Activated gamma-delta T cell (primary cell): ENCODE measurements around the gene FAM72C.
"Not testable (repeated sequence)": the region's sequence is repeated elsewhere in the genome, so short reads cannot be mapped to it uniquely, and the experiment has no call there.

Experiments
- DNase-seq: peaks from one replicate; lab custom pipeline; 2025; lab: John Stamatoyannopoulos, UW

The FAM72C gene

GRCh38 chr1:143984721-143985473 is 13.1 kb upstream of the FAM72C start:
- DNase-seq: not testable (repeated sequence)

- not testable (repeated sequence) for DNase-seq
Observed at GRCh38 chr1:143974416-143974815, 2.6 kb upstream of the FAM72C start.

- not testable (repeated sequence) for DNase-seq
Observed at GRCh38 chr1:143973876-143974414, 2.2 kb upstream of the FAM72C start.

GRCh38 chr1:143972753-143973326 is 1.1 kb upstream of the FAM72C start:
- DNase-seq: not testable (repeated sequence)

GRCh38 chr1:143965860-143966259 is 5.9 kb downstream of the FAM72C start:
- DNase-seq: not testable (repeated sequence)

- not testable (repeated sequence) for DNase-seq
Observed at GRCh38 chr1:143964294-143964693, 7.5 kb downstream of the FAM72C start.

GRCh38 chr1:143955930-143956329 is 15.9 kb downstream of the FAM72C start:
- not testable (repeated sequence) for DNase-seq

GRCh38 chr1:143952913-143953312 is 18.9 kb downstream of the FAM72C start:
- not testable (repeated sequence) for DNase-seq

GRCh38 chr1:143951485-143952391 is 20.0 kb downstream of the FAM72C start:
- DNase-seq: not testable (repeated sequence)

GRCh38 chr1:143947749-143948148 is 24.0 kb downstream of the FAM72C start:
- not testable (repeated sequence) for DNase-seq

- not testable (repeated sequence) for DNase-seq
Observed at GRCh38 chr1:143945253-143945652, 26.5 kb downstream of the FAM72C start.

- not testable (repeated sequence) for DNase-seq
Observed at GRCh38 chr1:143944576-143945240, 27.1 kb downstream of the FAM72C start.

GRCh38 chr1:143943319-143943978 is 28.3 kb downstream of the FAM72C start:
- DNase-seq: not testable (repeated sequence)

GRCh38 chr1:143942238-143942860 is 29.4 kb downstream of the FAM72C start:
- not testable (repeated sequence) for DNase-seq

- not testable (repeated sequence) for DNase-seq
Observed at GRCh38 chr1:143939666-143940065, 32.1 kb downstream of the FAM72C start.

GRCh38 chr1:143938922-143939321 is 32.9 kb downstream of the FAM72C start:
- DNase-seq: not testable (repeated sequence)

- not testable (repeated sequence) for DNase-seq
Observed at GRCh38 chr1:143936457-143937115, 35.2 kb downstream of the FAM72C start.

- not testable (repeated sequence) for DNase-seq
Observed at GRCh38 chr1:143919127-143919526, 52.7 kb downstream of the FAM72C start.

GRCh38 chr1:143918552-143918951 is 53.2 kb downstream of the FAM72C start:
- DNase-seq: not testable (repeated sequence)

- not testable (repeated sequence) for DNase-seq
Observed at GRCh38 chr1:143913705-143914104, 58.1 kb downstream of the FAM72C start.
